ENCODE data around the gene BSDC1. TPM values are rescaled to one million over a fixed set of nuclear protein-coding genes. Genes with fewer than 3 reads are reported as not detected.
A peak's percentile ranks its signal among the peaks of the same experiment; 100 is the strongest.
"Not testable (repeated sequence)": the region's sequence is repeated elsewhere in the genome, so short reads cannot be mapped to it uniquely, and the experiment has no call there.

The BSDC1 gene, protein sequence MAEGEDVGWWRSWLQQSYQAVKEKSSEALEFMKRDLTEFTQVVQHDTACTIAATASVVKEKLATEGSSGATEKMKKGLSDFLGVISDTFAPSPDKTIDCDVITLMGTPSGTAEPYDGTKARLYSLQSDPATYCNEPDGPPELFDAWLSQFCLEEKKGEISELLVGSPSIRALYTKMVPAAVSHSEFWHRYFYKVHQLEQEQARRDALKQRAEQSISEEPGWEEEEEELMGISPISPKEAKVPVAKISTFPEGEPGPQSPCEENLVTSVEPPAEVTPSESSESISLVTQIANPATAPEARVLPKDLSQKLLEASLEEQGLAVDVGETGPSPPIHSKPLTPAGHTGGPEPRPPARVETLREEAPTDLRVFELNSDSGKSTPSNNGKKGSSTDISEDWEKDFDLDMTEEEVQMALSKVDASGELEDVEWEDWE
- total RNA-seq: 100 to 1,000 TPM; 106 to 112 TPM
- 10 to 100 TPM; 29.7 to 46.3 TPM for polyA plus RNA-seq

DNA sequence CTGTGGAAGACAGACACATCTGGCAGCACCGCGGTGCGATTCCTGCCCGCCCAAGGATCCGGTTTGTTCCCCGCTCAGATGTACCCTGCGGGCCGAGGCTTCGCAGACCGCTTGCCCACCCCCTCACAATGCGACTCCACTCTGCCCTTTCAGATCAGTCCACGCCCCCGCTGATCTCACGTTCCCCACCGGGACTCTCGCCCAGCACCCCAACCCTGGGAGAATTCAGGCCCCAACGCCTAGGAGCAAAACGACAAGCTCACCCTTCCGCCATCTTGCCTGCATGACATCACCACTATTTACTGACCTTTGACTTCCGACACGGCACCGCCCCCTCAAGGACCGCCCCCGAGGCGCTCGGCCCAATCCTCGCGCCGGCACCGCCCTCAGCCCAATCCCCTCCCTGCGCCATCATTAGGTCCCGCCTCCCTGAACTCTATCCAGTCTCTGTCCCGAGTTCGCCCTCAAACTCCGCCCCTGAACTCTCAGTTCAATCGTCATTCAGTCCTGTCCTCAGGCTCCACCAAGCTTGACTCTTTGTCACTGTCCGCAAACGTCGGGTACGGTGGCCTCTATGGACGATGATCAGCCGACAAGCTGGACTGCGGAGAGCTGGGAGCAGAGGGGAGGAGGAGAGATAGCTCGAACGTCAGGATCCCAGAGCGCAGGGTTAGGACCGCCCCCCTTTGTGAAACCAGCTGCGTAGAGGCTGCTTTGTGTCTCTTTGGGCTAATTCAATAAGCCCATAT is at the start of gene BSDC1:
TSS of gene BSDC1 (minus strand) at position 301 of the 749 bp plus-strand sequence. CDS start at position 274, 27 bp downstream.
- ChIA-PET CTCF (ENCODE audit: partially characterized antibody) (interaction anchor here (0.5 to 2.6 kb wide), 10 partner anchors 16 to 318 kb away, joined by 3 to 17 read pairs (median 3); partner anchors contain the start of genes LCK and MARCKSL1), POLR2A (ENCODE audit: partially characterized antibody) (interaction anchor here (0.6 to 2.3 kb wide), 37 partner anchors 8 to 1098 kb away, joined by 3 to 29 read pairs (median 5); partner anchors contain the start of genes CCDC28B, HDAC1, IQCC and KHDRBS1)
- Histone ChIP-seq H3K9me3 (ENCODE audit: control insufficient read depth in 1 of 2, low read length in 2 of 2) (no peaks in the 10 kb centered on the region), H3K36me3 (ENCODE audit: insufficient read depth, low read length) (peaks cover 25% of the 10 kb centered on the region), H3K4me3 (ENCODE audit: low read length in 2 of 2) (peak within 1 kb of the TSS; percentile 87), H3K4me1 (ENCODE audit: insufficient read depth, low read length) (peaks cover 43% of the 10 kb centered on the region), H3K27ac (ENCODE audit: low read depth, low read length) (peak within 1 kb of the TSS; percentile 95), H3K27me3 (ENCODE audit: insufficient read depth, low read length) (no peaks in the 10 kb centered on the region)
- Mint-ChIP-seq H3K27ac (peak within 1 kb of the TSS; percentile 92 to 100 (median 100)), H3K4me3 (peak within 1 kb of the TSS; percentile 99 to 100 (median 100)), H3K9me3 (no peaks in the 10 kb centered on the region), H3K27me3 (peaks cover 0 to 1% of the 10 kb centered on the region in 2 donors), H3K4me1 (peaks cover 5 to 25% (median 19%) of the 10 kb centered on the region in 4 donors), H3K36me3 (peaks cover 0 to 17% of the 10 kb centered on the region in 2 donors)
- intact Hi-C loops (cut with micrococcal nuclease): loop anchor here (1.0 to 5.0 kb wide), 5 partner anchors 43 to 322 kb away; partner anchors contain the start of genes HDAC1, KPNA6, MARCKSL1 and TMEM39B
- DNase-seq: peak; percentile 98 to 99 (median 99)

DNA sequence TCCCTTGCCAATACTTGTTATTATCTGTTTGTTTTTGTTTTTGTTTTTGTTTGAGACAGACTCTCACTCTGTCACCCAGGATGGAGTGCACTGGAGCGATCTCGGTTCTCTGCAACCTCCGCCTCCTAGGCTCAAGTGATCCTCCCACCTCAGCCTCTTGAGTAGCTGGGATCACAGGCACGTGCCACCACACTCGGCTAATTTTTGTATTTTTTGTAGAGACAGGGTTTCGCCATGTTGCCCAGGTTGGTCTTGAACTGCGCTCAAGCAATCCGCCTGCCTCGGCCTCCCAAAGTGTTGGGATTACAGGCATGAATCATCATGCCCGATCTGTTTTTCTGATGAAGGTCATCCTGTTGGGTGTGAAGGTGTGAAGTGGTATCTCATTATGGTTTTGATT is 47.2 kb upstream of the BSDC1 start:
- H3K27ac Mint-ChIP-seq; POLR2A ChIA-PET (ENCODE audit: partially characterized antibody); intact Hi-C loops (cut with micrococcal nuclease); H3K27me3 ChIP-seq (ENCODE audit: insufficient read depth, low read length); H3K4me1 ChIP-seq (ENCODE audit: insufficient read depth, low read length); H3K27ac ChIP-seq (ENCODE audit: low read depth, low read length); DNase-seq; H3K36me3 ChIP-seq (ENCODE audit: insufficient read depth, low read length); H3K4me3 ChIP-seq (ENCODE audit: low read length in 2 of 2); H3K9me3 ChIP-seq (ENCODE audit: control insufficient read depth in 1 of 2, low read length in 2 of 2); H3K4me1 Mint-ChIP-seq; H3K36me3 Mint-ChIP-seq; CTCF ChIA-PET (ENCODE audit: partially characterized antibody): not testable (repeated sequence)
- Mint-ChIP-seq H3K27me3 (peaks cover 12 to 35% of the 10 kb centered on the region in 2 donors), H3K4me3 (peak overlapping the region in 1 of 8 donors; percentile 33), H3K9me3 (peaks cover 3 to 23% (median 18%) of the 10 kb centered on the region in 8 donors)

DNA sequence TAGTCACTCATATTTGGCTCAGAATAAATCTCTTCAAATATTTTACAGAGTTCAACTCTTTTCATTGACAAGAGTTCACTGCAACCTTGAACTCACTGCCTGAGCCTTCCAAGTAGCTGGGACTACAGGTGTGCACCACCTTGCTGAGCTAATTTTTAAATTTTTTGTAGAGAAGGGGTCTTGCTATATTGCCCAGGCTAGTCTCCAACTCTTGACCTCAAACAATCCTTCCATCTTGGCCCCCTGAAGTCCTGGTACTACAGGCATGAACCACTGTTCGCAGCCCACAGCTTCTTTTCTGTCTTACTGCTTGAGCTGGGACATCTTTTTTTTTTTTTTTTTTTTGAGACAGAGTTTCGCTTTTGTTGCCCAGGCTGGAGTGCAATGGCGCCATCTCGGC is 44.5 kb upstream of the BSDC1 start:
- H3K4me3 Mint-ChIP-seq; H3K36me3 Mint-ChIP-seq; H3K27ac Mint-ChIP-seq; H3K9me3 ChIP-seq (ENCODE audit: control insufficient read depth in 1 of 2, low read length in 2 of 2); intact Hi-C loops (cut with micrococcal nuclease); H3K4me1 Mint-ChIP-seq; H3K27ac ChIP-seq (ENCODE audit: low read depth, low read length); DNase-seq; H3K36me3 ChIP-seq (ENCODE audit: insufficient read depth, low read length); H3K27me3 ChIP-seq (ENCODE audit: insufficient read depth, low read length); H3K4me1 ChIP-seq (ENCODE audit: insufficient read depth, low read length); H3K4me3 ChIP-seq (ENCODE audit: low read length in 2 of 2); POLR2A ChIA-PET (ENCODE audit: partially characterized antibody): not testable (repeated sequence)
- H3K9me3 Mint-ChIP-seq: peaks cover 3 to 23% (median 18%) of the 10 kb centered on the region in 8 donors
- H3K27me3 Mint-ChIP-seq: peaks cover 10 to 31% of the 10 kb centered on the region in 2 donors
- CTCF ChIA-PET (ENCODE audit: partially characterized antibody): interaction anchor here (1.3 kb wide), 1 partner anchor 35 kb away, joined by 3 read pairs; no protein-coding TSS in a partner anchor

DNA sequence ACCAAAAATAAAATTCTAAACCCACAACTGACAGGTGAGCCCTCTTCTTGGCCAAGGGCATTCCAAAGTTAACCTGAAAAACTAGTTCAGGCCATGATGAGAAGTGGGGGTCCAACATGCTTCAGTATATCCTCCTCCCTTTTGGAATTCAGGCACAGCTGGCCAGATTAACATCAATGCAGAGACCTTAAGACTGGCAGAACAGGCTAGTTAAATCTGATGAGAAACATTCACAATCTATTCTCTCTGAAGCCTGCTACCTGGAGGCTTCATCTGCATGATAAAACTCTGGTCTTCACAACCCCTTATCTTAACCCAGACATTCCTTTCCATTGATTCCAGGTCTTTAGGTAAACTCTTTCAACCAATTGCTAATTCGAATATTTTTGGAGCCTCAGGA is 43.9 kb upstream of the BSDC1 start:
- Mint-ChIP-seq H3K27me3 (peaks cover 11 to 33% of the 10 kb centered on the region in 2 donors), H3K4me3 (no peak overlapping the region), H3K36me3 (peaks cover 0 to 6% of the 10 kb centered on the region in 2 donors), H3K4me1 (no peaks in the 10 kb centered on the region), H3K9me3 (peaks cover 3 to 23% (median 18%) of the 10 kb centered on the region in 8 donors), H3K27ac (no peak overlapping the region)
- no peaks in the 10 kb centered on the region for H3K4me1 ChIP-seq (ENCODE audit: insufficient read depth, low read length)
- H3K27ac ChIP-seq (ENCODE audit: low read depth, low read length): no peak overlapping the region
- no peak overlapping the region for H3K4me3 ChIP-seq (ENCODE audit: low read length in 2 of 2)
- no peaks in the 10 kb centered on the region for H3K27me3 ChIP-seq (ENCODE audit: insufficient read depth, low read length)
- H3K36me3 ChIP-seq (ENCODE audit: insufficient read depth, low read length): no peaks in the 10 kb centered on the region
- POLR2A ChIA-PET (ENCODE audit: partially characterized antibody): no interaction called here
- CTCF ChIA-PET (ENCODE audit: partially characterized antibody): interaction anchor here (1.3 kb wide), 1 partner anchor 35 kb away, joined by 3 read pairs; no protein-coding TSS in a partner anchor
- intact Hi-C loops (cut with micrococcal nuclease): no loop called here
- no peak for DNase-seq
- no peaks in the 10 kb centered on the region for H3K9me3 ChIP-seq (ENCODE audit: control insufficient read depth in 1 of 2, low read length in 2 of 2)

DNA sequence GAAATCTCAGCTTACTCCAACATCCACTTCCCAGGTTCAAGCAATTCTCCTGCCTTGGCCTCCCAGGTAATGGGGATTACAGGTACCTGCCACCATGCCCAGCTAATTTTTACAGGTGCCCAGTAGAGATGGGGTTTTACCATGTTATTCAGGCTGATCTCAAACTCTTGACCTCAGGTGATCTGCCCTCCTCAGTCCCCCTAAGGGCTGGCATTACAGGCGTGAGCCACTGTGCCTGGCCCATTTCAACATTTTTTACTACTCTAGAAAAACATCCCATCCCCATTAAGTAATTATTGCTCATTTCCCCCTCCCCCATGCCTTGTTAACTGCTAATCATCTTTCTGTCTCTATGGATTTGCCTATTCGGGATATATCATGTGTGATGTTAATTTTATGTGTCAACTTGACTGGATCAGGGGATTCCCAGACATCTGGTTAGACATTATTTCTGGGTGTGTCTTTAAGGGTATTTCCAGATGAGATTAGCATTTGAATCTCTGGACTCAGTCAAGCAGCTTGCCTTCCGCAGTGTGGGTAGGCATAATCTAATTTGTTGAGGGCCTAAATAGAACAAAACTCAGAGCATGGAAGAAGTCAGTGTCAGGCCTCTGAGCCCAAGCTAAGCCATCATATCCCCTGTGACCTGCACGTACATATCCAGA is 37.6 kb upstream of the BSDC1 start:
- DNase-seq: no peak
- Histone ChIP-seq H3K9me3 (ENCODE audit: control insufficient read depth in 1 of 2, low read length in 2 of 2) (no peaks in the 10 kb centered on the region), H3K27me3 (ENCODE audit: insufficient read depth, low read length) (peaks cover under 1% of the 10 kb centered on the region), H3K36me3 (ENCODE audit: insufficient read depth, low read length) (no peaks in the 10 kb centered on the region), H3K27ac (ENCODE audit: low read depth, low read length) (no peak overlapping the region), H3K4me1 (ENCODE audit: insufficient read depth, low read length) (no peaks in the 10 kb centered on the region), H3K4me3 (ENCODE audit: low read length in 2 of 2) (no peak overlapping the region)
- H3K27ac Mint-ChIP-seq: no peak overlapping the region
- POLR2A ChIA-PET (ENCODE audit: partially characterized antibody): no interaction called here
- no peaks in the 10 kb centered on the region for H3K9me3 Mint-ChIP-seq
- H3K36me3 Mint-ChIP-seq: no peaks in the 10 kb centered on the region
- CTCF ChIA-PET (ENCODE audit: partially characterized antibody): no interaction called here
- H3K27me3 Mint-ChIP-seq: peaks cover 25 to 41% of the 10 kb centered on the region in 2 donors
- H3K4me1 Mint-ChIP-seq: no peaks in the 10 kb centered on the region
- intact Hi-C loops (cut with micrococcal nuclease): no loop called here
- H3K4me3 Mint-ChIP-seq: no peak overlapping the region

DNA sequence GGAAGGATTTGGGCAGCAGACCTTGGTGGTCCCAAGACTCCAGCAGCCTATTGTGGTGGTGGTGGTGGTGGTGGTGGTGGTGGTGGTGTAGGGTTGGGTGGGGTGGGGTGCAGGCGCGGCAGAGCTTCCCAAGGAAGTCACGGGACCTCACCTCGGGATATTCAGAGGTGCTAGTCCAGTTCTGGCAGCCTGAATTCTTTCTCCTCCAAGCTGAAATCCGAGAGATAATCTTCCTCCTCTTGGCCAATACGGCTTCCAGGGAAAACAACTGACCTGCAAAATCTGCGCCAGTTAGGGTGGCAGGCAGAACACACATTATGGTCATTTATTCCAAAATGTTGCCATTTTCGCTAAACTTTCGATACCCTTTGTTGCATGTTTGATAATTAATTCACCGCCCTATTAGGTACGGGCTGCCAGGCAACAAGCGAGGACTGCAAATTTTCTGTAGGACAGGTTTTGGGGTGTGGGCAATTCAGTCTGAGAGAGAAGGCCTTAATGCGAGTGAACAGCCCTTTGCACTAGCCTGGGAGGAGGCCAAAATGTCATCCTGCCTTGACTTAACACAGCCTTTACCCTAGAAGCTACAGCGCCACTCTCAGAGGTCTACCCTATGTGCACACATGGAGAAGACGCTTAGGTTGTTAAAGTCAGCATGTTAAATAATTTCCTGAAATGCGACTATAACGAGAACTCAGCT is 33.2 kb upstream of the BSDC1 start:
- Mint-ChIP-seq H3K27me3 (peaks cover 31 to 44% of the 10 kb centered on the region in 2 donors), H3K4me1 (peaks cover 0 to 4% (median 0%) of the 10 kb centered on the region in 4 donors), H3K4me3 (no peak overlapping the region), H3K9me3 (no peaks in the 10 kb centered on the region), H3K27ac (no peak overlapping the region), H3K36me3 (no peaks in the 10 kb centered on the region)
- no peak for DNase-seq
- intact Hi-C loops (cut with micrococcal nuclease): no loop called here
- ChIA-PET CTCF (ENCODE audit: partially characterized antibody) (no interaction called here), POLR2A (ENCODE audit: partially characterized antibody) (no interaction called here)
- H3K9me3 ChIP-seq (ENCODE audit: control insufficient read depth in 1 of 2, low read length in 2 of 2): no peaks in the 10 kb centered on the region
- no peak overlapping the region for H3K4me3 ChIP-seq (ENCODE audit: low read length in 2 of 2)
- no peak overlapping the region for H3K27ac ChIP-seq (ENCODE audit: low read depth, low read length)
- peaks cover 8% of the 10 kb centered on the region for H3K27me3 ChIP-seq (ENCODE audit: insufficient read depth, low read length)
- H3K4me1 ChIP-seq (ENCODE audit: insufficient read depth, low read length): no peaks in the 10 kb centered on the region
- no peaks in the 10 kb centered on the region for H3K36me3 ChIP-seq (ENCODE audit: insufficient read depth, low read length)
